Uterus (tissue), 4 donors: Measurements from ENCODE around the gene COL4A2. TPM values are rescaled to one million over a fixed set of nuclear protein-coding genes. Genes with fewer than 3 reads are reported as not detected.

Source experiments
- DNase-seq, 2 donors: peaks; one replicate each; pipeline ENCODE4 v3.0.0-alpha.2; 2019 to 2020
- H3K27ac ChIP-seq, 2 donors: fragments of 200-600 bp; sonication (generic); 1 replicate in 1 of 2; 2 replicates in 1 of 2; pipeline ENCODE4 v1.5.1; 2016 to 2018
- H3K27me3 ChIP-seq, 2 donors: fragments of 200-600 bp; sonication (generic); one replicate each; pipeline ENCODE4 v1.5.1; 2018 to 2019; ENCODE audit warnings: control low read depth in 1 of 2
- H3K36me3 ChIP-seq, 2 donors: fragments of 200-600 bp; sonication (generic); one replicate each; pipeline ENCODE4 v1.5.1; 2019; ENCODE audit warnings: control low read depth in 1 of 2
- H3K4me1 ChIP-seq, 2 donors: fragments of 200-600 bp; sonication (generic); one replicate each; pipeline ENCODE4 v1.5.1; 2018 to 2019; ENCODE audit warnings: control low read depth in 1 of 2
- H3K4me3 ChIP-seq, 2 donors: fragments of 200-600 bp; sonication (generic); 1 replicate in 1 of 2; 2 replicates in 1 of 2; pipeline ENCODE4 v1.5.1; 2018 to 2019; ENCODE audit warnings: mild to moderate bottlenecking in 1 of 2
- H3K9me3 ChIP-seq, 2 donors: fragments of 200-600 bp; sonication (generic); one replicate each; pipeline ENCODE4 v1.5.1; 2019; ENCODE audit warnings: control low read depth in 1 of 2
- CTCF ChIP-seq, 4 experiments: fragments of 200-600 bp in 2 of 4; fragments of 450-650 bp in 2 of 4; sonication (generic) in 2 of 4; IDR thresholded peaks; one replicate each; pipeline ENCODE4 v1.5.1; 2016 to 2019; ENCODE audit warnings: antibody characterized with exemption in 4 of 4, mild to moderate bottlenecking in 2 of 4, moderate library complexity in 1 of 4
- POLR2A ChIP-seq, 2 donors: fragments of 450-650 bp; IDR thresholded peaks; one replicate each; pipeline ENCODE4 v1.6.1; 2016; ENCODE audit warnings: antibody characterized with exemption in 2 of 2, mild to moderate bottlenecking in 1 of 2, moderate library complexity in 1 of 2
- intact Hi-C: fragments of 100-400 bp; cut with DNase I; formaldehyde crosslinking; loops from one replicate; pipeline ENCODE4 v1.15.1; 2023; ENCODE audit warnings: low total_unique reads
- total RNA-seq, 4 donors: library from RNA; depleted of rRNA in 3 of 4; stranded (reverse); fragments of >200 nt in 3 of 4; gene quantifications; one replicate each; pipeline versions ENCODE4 v1.1.0 to v1.2.4, GENCODE V29; 2014 to 2023
- donor health status: DM: yes; HTN: yes; CAD: no.

COL4A2 gene
- total RNA-seq, 4 donors from 2014 or later = 157 to 606 (median 284) TPM

DNA sequence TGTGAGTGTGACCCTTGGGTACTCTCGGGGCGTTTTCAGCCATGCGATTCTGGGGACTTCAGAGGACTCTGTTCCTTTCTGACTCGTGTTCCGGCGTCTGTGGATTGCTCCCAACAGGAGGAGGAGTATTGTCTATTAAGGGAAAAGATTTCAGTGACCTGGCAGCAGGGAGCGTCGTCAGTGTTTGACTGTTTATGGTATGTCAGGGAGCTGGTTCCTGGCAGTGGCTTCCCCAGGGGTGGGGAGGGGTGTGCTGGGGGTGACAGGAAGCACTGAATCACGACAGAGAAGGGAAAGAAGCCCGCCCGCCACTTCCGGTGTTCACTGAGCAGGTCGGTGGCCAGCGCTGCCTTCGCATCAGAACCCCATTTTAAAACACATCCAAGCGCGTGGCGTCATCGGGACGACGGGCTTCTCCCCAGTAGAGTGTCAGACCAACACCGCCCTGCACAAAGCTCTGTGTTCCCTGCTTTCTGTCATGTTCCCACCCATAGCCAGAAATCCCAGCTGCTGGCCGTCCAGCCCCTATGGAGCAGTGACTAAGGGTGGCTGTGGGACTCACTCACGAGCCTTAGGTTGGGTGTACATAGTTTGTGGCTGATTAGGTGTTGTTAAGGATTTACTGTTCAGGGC, 33.8 kb downstream of the COL4A2 start:
- Histone ChIP-seq H3K4me1 (peaks cover 9 to 26% of the 10 kb centered on the region in 2 donors), H3K27me3 (no peaks in the 10 kb centered on the region), H3K9me3 (no peaks in the 10 kb centered on the region), H3K4me3 (peak overlapping the region in 1 of 2 donors; percentile 14), H3K36me3 (no peaks in the 10 kb centered on the region), H3K27ac (peak overlapping the region; percentile 92 to 96)
- intact Hi-C loops = no loop called here
- peak in 1 of 2 donors; percentile 44 for TF ChIP-seq POLR2A (IDR thresholded peaks at IDR 0.05)
- TF ChIP-seq CTCF (IDR thresholded peaks at IDR 0.05) = peak in 1 of 4 experiments; percentile 12
- DNase-seq = peak; percentile 91 to 93

DNA sequence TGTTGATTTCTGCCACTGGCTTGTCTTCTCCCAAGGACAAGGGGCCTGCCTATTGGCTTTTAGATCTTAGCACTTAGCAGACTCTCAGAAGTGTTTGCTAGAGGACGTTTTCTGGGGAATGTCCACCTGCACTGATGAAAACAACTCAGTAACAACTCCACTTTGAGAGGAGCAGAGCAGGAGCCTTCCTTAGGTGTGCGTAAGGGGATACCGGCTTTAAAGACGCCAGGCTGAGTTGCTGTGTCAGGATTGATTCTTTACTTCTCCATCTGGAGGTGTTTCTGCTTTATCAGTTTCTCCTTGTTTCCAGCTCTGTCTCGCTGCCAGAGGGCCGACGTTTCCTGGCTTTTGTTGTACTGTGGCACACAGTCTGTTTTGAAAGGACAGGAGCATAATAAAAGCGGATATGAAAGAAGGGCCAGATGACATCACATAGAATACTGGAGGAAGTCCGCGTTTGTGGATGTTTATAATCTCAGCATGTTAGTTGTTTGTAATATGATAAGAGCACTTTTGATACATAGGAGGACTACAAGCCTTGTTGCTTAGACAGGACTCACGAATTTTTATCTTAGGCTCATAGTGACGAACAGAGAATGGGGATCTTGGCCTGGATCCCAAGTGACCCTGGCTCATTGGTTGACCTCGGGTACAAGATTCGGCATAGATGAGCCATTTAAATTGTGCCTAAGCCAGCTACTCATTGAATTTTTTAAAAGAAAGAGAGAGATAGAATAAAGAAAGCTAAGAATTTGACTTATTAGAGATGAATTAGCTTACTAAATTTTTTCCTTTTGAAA, 34.6 kb downstream of the COL4A2 start:
- intact Hi-C loops = no loop called here
- Histone ChIP-seq H3K27ac (peak overlapping the region; percentile 92 to 96), H3K9me3 (no peaks in the 10 kb centered on the region), H3K36me3 (no peaks in the 10 kb centered on the region), H3K4me3 (peak overlapping the region in 1 of 2 donors; percentile 14), H3K4me1 (peaks cover 9 to 26% of the 10 kb centered on the region in 2 donors), H3K27me3 (no peaks in the 10 kb centered on the region)
- TF ChIP-seq POLR2A (IDR thresholded peaks at IDR 0.05) (peak in 1 of 2 donors; percentile 2), CTCF (IDR thresholded peaks at IDR 0.05) (no peak)
- peak in 1 of 2 donors; percentile 54 for DNase-seq

DNA sequence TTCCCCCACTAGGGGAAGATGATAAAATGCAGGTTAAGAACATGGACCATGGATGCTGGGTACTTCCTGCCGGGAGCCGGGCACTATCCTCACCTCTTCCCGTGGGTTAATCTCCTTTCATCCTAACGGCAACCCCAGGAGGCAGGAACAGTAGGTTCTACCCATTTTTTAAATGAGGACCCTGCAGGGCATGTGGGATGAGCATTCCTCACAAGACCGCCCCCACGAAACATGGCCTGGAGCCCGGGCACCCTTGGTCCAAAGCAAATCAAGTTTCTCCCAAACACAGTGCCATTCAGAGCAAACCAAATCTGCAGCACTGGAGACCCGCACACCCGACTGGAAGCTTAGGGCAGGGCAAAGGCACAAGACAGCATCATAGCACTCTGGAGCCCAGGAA, 35.4 kb downstream of the COL4A2 start:
- TF ChIP-seq POLR2A (IDR thresholded peaks at IDR 0.05) (no peak), CTCF (IDR thresholded peaks at IDR 0.05) (no peak)
- DNase-seq = peak in 1 of 2 donors; percentile 13
- Histone ChIP-seq H3K36me3 (no peaks in the 10 kb centered on the region), H3K4me1 (peaks cover 5 to 24% of the 10 kb centered on the region in 2 donors), H3K9me3 (no peaks in the 10 kb centered on the region), H3K27me3 (no peaks in the 10 kb centered on the region), H3K27ac (peak overlapping the region; percentile 92 to 96), H3K4me3 (no peak overlapping the region)
- intact Hi-C loops = no loop called here

GRCh38 chr13:110343241-110343865, 36.3 kb downstream of the COL4A2 start:
- Histone ChIP-seq H3K4me3 (no peak overlapping the region), H3K9me3 (no peaks in the 10 kb centered on the region), H3K4me1 (peaks cover 3 to 15% of the 10 kb centered on the region in 2 donors), H3K27me3 (no peaks in the 10 kb centered on the region), H3K36me3 (no peaks in the 10 kb centered on the region), H3K27ac (peak overlapping the region; percentile 92 to 96)
- peak in 1 of 2 donors; percentile 76 for DNase-seq
- intact Hi-C loops = no loop called here
- peak; percentile 22 to 32 for TF ChIP-seq POLR2A (IDR thresholded peaks at IDR 0.05)
- no peak for TF ChIP-seq CTCF (IDR thresholded peaks at IDR 0.05)
